K562 (cell line): Measurements from ENCODE around the gene DDX11.
"Not testable (repeated sequence)": the region's sequence is repeated elsewhere in the genome, so short reads cannot be mapped to it uniquely, and the experiment has no call there.

Experiments
- BRD4 ChIP-seq: fragments of 200-600 bp; sonication (generic); IDR thresholded peaks from 2 replicates; pipeline ENCODE4 v1.6.1; 2017; ENCODE audit warnings: inconsistent platforms
- CCNT2 ChIP-seq: IDR thresholded peaks from 2 replicates; pipeline ENCODE4 v1.6.1; 2011; ENCODE audit warnings: borderline replicate concordance, low read depth, mild to moderate bottlenecking, moderate library complexity, mixed read lengths, low read length; ENCODE audit not compliant: insufficient read length; ENCODE audit errors: extremely low read depth
- CEBPB ChIP-seq: fragments of 450-650 bp; IDR thresholded peaks from 2 replicates; pipeline ENCODE4 v1.6.1; 2016; ENCODE audit warnings: missing genetic modification characterization, missing compliant biosample characterization
- CTCF ChIP-seq, 3 experiments: IDR thresholded peaks in 2 of 3; conservative IDR thresholded peaks in 1 of 3; 2 replicates each; pipeline ENCODE4 v1.5.1; 2011 to 2012; ENCODE audit warnings: low read length in 3 of 3, mild to moderate bottlenecking in 3 of 3, control low read depth in 2 of 3, improper control_type of control experiment in 1 of 3, inconsistent platforms in 1 of 3, low read depth in 1 of 3, mixed read lengths in 1 of 3, moderate library complexity in 1 of 3; ENCODE audit not compliant: insufficient read depth in 2 of 3
- ELF1 ChIP-seq: fragments of 200-800 bp; sonication (Bioruptor generic); IDR thresholded peaks from 2 replicates; pipeline ENCODE4 v1.6.1; 2016; ENCODE audit warnings: missing genetic modification characterization, missing compliant biosample characterization
- ESRRB ChIP-seq: fragments of 250-450 bp; sonication (Bioruptor Pico); IDR thresholded peaks from 2 replicates; pipeline ENCODE4 v1.5.0; 2020; ENCODE audit warnings: mild to moderate bottlenecking, moderate library complexity, borderline replicate concordance
- HDAC2 ChIP-seq: fragments of 450-650 bp; IDR thresholded peaks from 2 replicates; pipeline ENCODE4 v1.6.1; 2016; ENCODE audit warnings: mild to moderate bottlenecking
- IRF9 ChIP-seq: fragments of 450-650 bp; IDR thresholded peaks from 2 replicates; pipeline ENCODE4 v1.6.1; 2016; ENCODE audit warnings: missing biosample characterization, missing genetic modification characterization
- KDM1A ChIP-seq, 2 experiments: fragments of 450-650 bp; IDR thresholded peaks; 2 replicates each; pipeline ENCODE4 v1.6.1; 2016; ENCODE audit warnings: mild to moderate bottlenecking in 2 of 2
- POLR2AphosphoS5 ChIP-seq: IDR thresholded peaks from 2 replicates; pipeline ENCODE4 v1.6.1; 2011; ENCODE audit warnings: mild to moderate bottlenecking, low read depth, low read length, moderate library complexity; ENCODE audit not compliant: control insufficient read depth, insufficient read depth
- TAF1 ChIP-seq: IDR thresholded peaks from 2 replicates; pipeline ENCODE4 v1.6.1; 2011; ENCODE audit warnings: mild to moderate bottlenecking, low read length, moderate library complexity; ENCODE audit not compliant: insufficient read depth, control insufficient read depth, severe bottlenecking; ENCODE audit errors: extremely low read depth
- ZNF175 ChIP-seq: fragments of 200-800 bp; sonication (Bioruptor generic); IDR thresholded peaks from 2 replicates; pipeline ENCODE4 v1.6.1; 2016; ENCODE audit warnings: low read depth, mild to moderate bottlenecking, missing genetic modification characterization, missing compliant biosample characterization
- TF ChIP-seq, protein P1 (sequence below), 2 experiments: fragments of 450-650 bp in 1 of 2; IDR thresholded peaks; 2 replicates each; pipeline ENCODE4 v1.6.1; 2011 to 2017; ENCODE audit warnings: low read depth in 2 of 2, antibody characterized with exemption in 1 of 2, borderline replicate concordance in 1 of 2, low read length in 1 of 2, mild to moderate bottlenecking in 1 of 2, mixed read lengths in 1 of 2; ENCODE audit not compliant: control insufficient read depth in 1 of 2

GRCh38 chr12:31150766-31151165, 77.1 kb downstream of the DDX11 start:
- not testable (repeated sequence) for TF ChIP-seq TAF1; POLR2AphosphoS5; IRF9 (tag); ZNF175 (CRISPR knock-in tag); KDM1A (IDR thresholded peaks at IDR 0.05); CTCF (IDR thresholded peaks at IDR 0.05 in 2 of 3, conservative IDR thresholded peaks at IDR 0.05 in 1 of 3; ENCODE audit: insufficient read depth in 2 of 3, low read depth in 1 of 3, low read length in 3 of 3); BRD4; ELF1 (tag); CEBPB (tag); CCNT2; HDAC2; ESRRB (CRISPR knock-in tag)
- TF ChIP-seq, protein P1, sequence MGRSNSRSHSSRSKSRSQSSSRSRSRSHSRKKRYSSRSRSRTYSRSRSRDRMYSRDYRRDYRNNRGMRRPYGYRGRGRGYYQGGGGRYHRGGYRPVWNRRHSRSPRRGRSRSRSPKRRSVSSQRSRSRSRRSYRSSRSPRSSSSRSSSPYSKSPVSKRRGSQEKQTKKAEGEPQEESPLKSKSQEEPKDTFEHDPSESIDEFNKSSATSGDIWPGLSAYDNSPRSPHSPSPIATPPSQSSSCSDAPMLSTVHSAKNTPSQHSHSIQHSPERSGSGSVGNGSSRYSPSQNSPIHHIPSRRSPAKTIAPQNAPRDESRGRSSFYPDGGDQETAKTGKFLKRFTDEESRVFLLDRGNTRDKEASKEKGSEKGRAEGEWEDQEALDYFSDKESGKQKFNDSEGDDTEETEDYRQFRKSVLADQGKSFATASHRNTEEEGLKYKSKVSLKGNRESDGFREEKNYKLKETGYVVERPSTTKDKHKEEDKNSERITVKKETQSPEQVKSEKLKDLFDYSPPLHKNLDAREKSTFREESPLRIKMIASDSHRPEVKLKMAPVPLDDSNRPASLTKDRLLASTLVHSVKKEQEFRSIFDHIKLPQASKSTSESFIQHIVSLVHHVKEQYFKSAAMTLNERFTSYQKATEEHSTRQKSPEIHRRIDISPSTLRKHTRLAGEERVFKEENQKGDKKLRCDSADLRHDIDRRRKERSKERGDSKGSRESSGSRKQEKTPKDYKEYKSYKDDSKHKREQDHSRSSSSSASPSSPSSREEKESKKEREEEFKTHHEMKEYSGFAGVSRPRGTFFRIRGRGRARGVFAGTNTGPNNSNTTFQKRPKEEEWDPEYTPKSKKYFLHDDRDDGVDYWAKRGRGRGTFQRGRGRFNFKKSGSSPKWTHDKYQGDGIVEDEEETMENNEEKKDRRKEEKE (IDR thresholded peaks at IDR 0.05; ENCODE audit: borderline replicate concordance in 1 of 2, control insufficient read depth in 1 of 2, low read depth in 2 of 2, low read length in 1 of 2) = not testable (repeated sequence)
